Trophoblast cell (in vitro differentiated cells and primary cell): ENCODE results near the gene CHMP1B.

Experiments
- DNase-seq, 2 donors: peaks; one replicate each; pipeline ENCODE4 v3.0.0-alpha.2; 2016
- H2AFZ ChIP-seq: 2 replicates; pipeline ENCODE4 v1.6.1; 2013; ENCODE audit warnings: low read length, moderate library complexity, mild to moderate bottlenecking; ENCODE audit not compliant: insufficient read depth, poor library complexity
- H2AK5ac ChIP-seq: 2 replicates; pipeline ENCODE4 v1.6.1; 2013; ENCODE audit warnings: mild to moderate bottlenecking, low read length
- H2BK120ac ChIP-seq: 2 replicates; pipeline ENCODE4 v1.6.1; 2013; ENCODE audit warnings: low read length, mild to moderate bottlenecking, moderate library complexity; ENCODE audit not compliant: insufficient read depth, poor library complexity
- H2BK12ac ChIP-seq: 2 replicates; pipeline ENCODE4 v1.6.1; 2013; ENCODE audit warnings: mild to moderate bottlenecking, low read length, moderate library complexity
- H2BK5ac ChIP-seq: 2 replicates; pipeline ENCODE4 v1.6.1; 2013; ENCODE audit warnings: low read length, low read depth, moderate library complexity, mild to moderate bottlenecking; ENCODE audit not compliant: poor library complexity
- H3K14ac ChIP-seq: 2 replicates; pipeline ENCODE4 v1.6.1; 2013; ENCODE audit warnings: mild to moderate bottlenecking, low read length
- H3K18ac ChIP-seq: 2 replicates; pipeline ENCODE4 v1.6.1; 2013; ENCODE audit warnings: mild to moderate bottlenecking, low read length
- H3K23ac ChIP-seq: 2 replicates; pipeline ENCODE4 v1.6.1; 2013; ENCODE audit warnings: low read length
- H3K27ac ChIP-seq: 2 replicates; pipeline ENCODE4 v1.5.1; 2013; ENCODE audit warnings: low read depth, mild to moderate bottlenecking, inconsistent platforms, low read length, moderate library complexity
- H3K27me3 ChIP-seq: 2 replicates; pipeline ENCODE4 v1.6.1; 2013; ENCODE audit warnings: inconsistent platforms, mild to moderate bottlenecking, low read length, moderate library complexity; ENCODE audit not compliant: insufficient read depth
- H3K36me3 ChIP-seq, 2 experiments: 1 replicate in 1 of 2; 2 replicates in 1 of 2; pipeline ENCODE4 v1.6.1; 2013; ENCODE audit warnings: low read length in 2 of 2, mild to moderate bottlenecking in 2 of 2, moderate library complexity in 1 of 2; ENCODE audit not compliant: insufficient read depth in 2 of 2, control insufficient read depth in 1 of 2
- H3K4ac ChIP-seq: 2 replicates; pipeline ENCODE4 v1.6.1; 2013; ENCODE audit warnings: low read depth, mild to moderate bottlenecking, low read length, moderate library complexity
- H3K4me1 ChIP-seq, 2 experiments: 1 replicate in 1 of 2; 2 replicates in 1 of 2; pipeline ENCODE4 v1.6.1; 2013; ENCODE audit warnings: low read length in 2 of 2, mild to moderate bottlenecking in 2 of 2, moderate library complexity in 1 of 2; ENCODE audit not compliant: insufficient read depth in 2 of 2, control insufficient read depth in 1 of 2
- H3K4me2 ChIP-seq: 2 replicates; pipeline ENCODE4 v1.6.1; 2013; ENCODE audit warnings: inconsistent platforms, mild to moderate bottlenecking, low read length, moderate library complexity
- H3K4me3 ChIP-seq: 2 replicates; pipeline ENCODE4 v1.5.1; 2013; ENCODE audit warnings: mild to moderate bottlenecking, low read depth, low read length, inconsistent platforms
- H3K79me1 ChIP-seq: one replicate; pipeline ENCODE4 v1.6.1; 2013; ENCODE audit warnings: low read length
- H3K79me2 ChIP-seq: 2 replicates; pipeline ENCODE4 v1.6.1; 2013; ENCODE audit warnings: low read length, mild to moderate bottlenecking; ENCODE audit not compliant: control insufficient read depth, insufficient read depth, poor library complexity
- H3K9ac ChIP-seq: 2 replicates; pipeline ENCODE4 v1.6.1; 2013; ENCODE audit warnings: mild to moderate bottlenecking, low read length
- H3K9me3 ChIP-seq: 2 replicates; pipeline ENCODE4 v1.6.1; 2013; ENCODE audit warnings: low read depth, mild to moderate bottlenecking, control low read depth, inconsistent platforms, low read length; ENCODE audit not compliant: insufficient read depth
- H4K12ac ChIP-seq: 2 replicates; pipeline ENCODE4 v1.6.1; 2013; ENCODE audit warnings: low read depth, mild to moderate bottlenecking, low read length, moderate library complexity
- H4K8ac ChIP-seq: 2 replicates; pipeline ENCODE4 v1.6.1; 2013; ENCODE audit warnings: low read depth, mild to moderate bottlenecking, low read length, moderate library complexity
- H4K91ac ChIP-seq: one replicate; pipeline ENCODE4 v1.6.1; 2013; ENCODE audit warnings: low read depth, mild to moderate bottlenecking, low read length, moderate library complexity
- WGBS: extraction: QIAGEN DNeasy Blood & Tissue Kit; methylation state at CpG from one replicate; pipeline ENCODE4 v1.1.7; 2013; ENCODE audit warnings: missing lambda C conversion rate; ENCODE audit not compliant: insufficient read length, insufficient coverage; ENCODE audit errors: extremely low coverage; 5-methylcytosine and 5-hydroxymethylcytosine counted together

The CHMP1B gene

GRCh38 chr18:11866329-11866728 lies 15.1 kb downstream of the CHMP1B start:
- DNase-seq = no peak
- H3K18ac ChIP-seq = no peak overlapping the region
- no CpG with 5 or more reads among the region's 10 CpGs for WGBS

GRCh38 chr18:11866764-11867163 lies 15.6 kb downstream of the CHMP1B start:
- no peak overlapping the region for H3K18ac ChIP-seq
- no CpG with 5 or more reads among the region's 5 CpGs for whole genome bisulfite sequencing
- no peak overlapping the region for H2BK120ac ChIP-seq
- H4K91ac ChIP-seq = no peak overlapping the region
- no peaks in the 10 kb centered on the region for H3K79me2 ChIP-seq
- H3K27ac ChIP-seq = no peak overlapping the region
- H2AFZ ChIP-seq = no peak overlapping the region
- H3K79me1 ChIP-seq = no peaks in the 10 kb centered on the region
- H3K23ac ChIP-seq = no peak overlapping the region
- no peaks in the 10 kb centered on the region for H3K9me3 ChIP-seq
- H2AK5ac ChIP-seq = no peak overlapping the region
- H4K8ac ChIP-seq = no peak overlapping the region
- no peak overlapping the region for H3K4me3 ChIP-seq
- H3K4me1 ChIP-seq = peaks cover 0 to 2% of the 10 kb centered on the region in 2 experiments
- H2BK5ac ChIP-seq = no peak overlapping the region
- H3K9ac ChIP-seq = no peak overlapping the region
- H3K4ac ChIP-seq = no peak overlapping the region
- DNase-seq = no peak
- H3K14ac ChIP-seq = no peak overlapping the region
- H3K4me2 ChIP-seq = no peak overlapping the region
- H3K27me3 ChIP-seq = no peaks in the 10 kb centered on the region
- no peak overlapping the region for H4K12ac ChIP-seq
- no peak overlapping the region for H2BK12ac ChIP-seq
- H3K36me3 ChIP-seq = no peaks in the 10 kb centered on the region

More at GRCh38 chr18:11866329-11866728, 15.1 kb downstream of the CHMP1B start:
- Histone ChIP-seq H2BK12ac (no peak overlapping the region), H3K27me3 (no peaks in the 10 kb centered on the region), H2BK5ac (no peak overlapping the region), H3K4me1 (peaks cover 0 to 2% of the 10 kb centered on the region in 2 experiments), H3K27ac (no peak overlapping the region), H2AK5ac (no peak overlapping the region), H4K91ac (no peak overlapping the region), H3K9me3 (no peaks in the 10 kb centered on the region), H4K12ac (no peak overlapping the region), H2AFZ (no peak overlapping the region), H3K4ac (no peak overlapping the region), H3K23ac (no peak overlapping the region), H3K4me3 (no peak overlapping the region), H3K79me1 (no peaks in the 10 kb centered on the region), H3K79me2 (no peaks in the 10 kb centered on the region), H3K36me3 (no peaks in the 10 kb centered on the region), H3K9ac (no peak overlapping the region), H3K4me2 (no peak overlapping the region), H3K14ac (no peak overlapping the region), H4K8ac (no peak overlapping the region), H2BK120ac (no peak overlapping the region)

GRCh38 chr18:11868230-11868629 lies 17.0 kb downstream of the CHMP1B start:
- Histone ChIP-seq H3K9me3 (no peaks in the 10 kb centered on the region), H3K4me1 (peaks cover 0 to 2% of the 10 kb centered on the region in 2 experiments), H3K4me3 (no peak overlapping the region), H2BK12ac (no peak overlapping the region), H2BK5ac (no peak overlapping the region), H4K91ac (no peak overlapping the region), H4K8ac (no peak overlapping the region), H3K4ac (no peak overlapping the region), H3K79me2 (no peaks in the 10 kb centered on the region), H2AK5ac (no peak overlapping the region), H2AFZ (no peak overlapping the region), H3K23ac (no peak overlapping the region), H3K27me3 (no peaks in the 10 kb centered on the region), H3K79me1 (no peaks in the 10 kb centered on the region), H3K4me2 (no peak overlapping the region), H3K18ac (no peak overlapping the region), H2BK120ac (no peak overlapping the region), H3K9ac (no peak overlapping the region), H4K12ac (no peak overlapping the region), H3K36me3 (no peaks in the 10 kb centered on the region), H3K14ac (no peak overlapping the region), H3K27ac (no peak overlapping the region)
- no peak for DNase-seq
- no CpG with 5 or more reads among the region's 8 CpGs for WGBS

GRCh38 chr18:11871501-11871900 lies 20.3 kb downstream of the CHMP1B start:
- Histone ChIP-seq H3K23ac (no peak overlapping the region), H3K36me3 (no peaks in the 10 kb centered on the region), H3K27me3 (no peaks in the 10 kb centered on the region), H4K8ac (no peak overlapping the region), H3K9me3 (peaks cover 1% of the 10 kb centered on the region), H3K4me3 (no peak overlapping the region), H3K79me2 (no peaks in the 10 kb centered on the region), H3K14ac (no peak overlapping the region), H2BK12ac (no peak overlapping the region), H2AFZ (no peak overlapping the region), H2BK120ac (no peak overlapping the region), H4K12ac (no peak overlapping the region), H3K9ac (no peak overlapping the region), H2BK5ac (no peak overlapping the region), H3K4me2 (no peak overlapping the region), H3K27ac (no peak overlapping the region), H4K91ac (no peak overlapping the region), H3K79me1 (no peaks in the 10 kb centered on the region), H3K4me1 (peaks cover 0 to 2% of the 10 kb centered on the region in 2 experiments), H2AK5ac (no peak overlapping the region), H3K4ac (no peak overlapping the region), H3K18ac (no peak overlapping the region)
- WGBS = no CpG with 5 or more reads among the region's 5 CpGs
- DNase-seq = no peak
